ENCODE results near the gene AHRR.

AHRR gene

DNA sequence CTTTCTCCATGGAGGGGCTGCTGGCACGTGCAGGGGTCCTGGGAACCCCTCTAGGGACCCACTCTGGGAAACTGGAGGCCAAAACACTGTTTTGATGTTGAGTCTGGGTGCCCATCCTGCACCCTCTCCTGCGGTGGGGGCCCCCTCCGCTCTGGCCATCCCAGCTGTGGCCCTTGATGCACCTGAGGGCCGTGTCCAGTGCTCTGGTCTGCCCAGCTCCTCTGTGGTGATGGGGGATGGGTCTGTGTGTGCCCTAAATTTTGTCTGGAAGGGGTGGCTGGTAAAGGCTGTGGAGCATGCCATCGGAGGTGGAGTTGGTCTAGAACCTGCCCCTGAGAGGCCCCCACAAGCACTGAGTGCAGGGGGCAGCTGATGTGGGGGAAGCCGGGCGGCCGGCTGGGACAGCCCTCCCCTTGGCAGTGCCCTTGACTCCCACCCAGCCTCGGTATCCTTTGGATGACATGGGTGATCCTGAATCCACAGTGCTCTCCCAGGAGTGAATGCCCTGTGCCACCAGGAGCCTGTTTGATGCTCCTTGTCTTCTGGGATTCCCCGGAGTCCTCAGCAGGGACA is 26.3 kb downstream of the AHRR start:
- no peak for DNase-seq

DNA sequence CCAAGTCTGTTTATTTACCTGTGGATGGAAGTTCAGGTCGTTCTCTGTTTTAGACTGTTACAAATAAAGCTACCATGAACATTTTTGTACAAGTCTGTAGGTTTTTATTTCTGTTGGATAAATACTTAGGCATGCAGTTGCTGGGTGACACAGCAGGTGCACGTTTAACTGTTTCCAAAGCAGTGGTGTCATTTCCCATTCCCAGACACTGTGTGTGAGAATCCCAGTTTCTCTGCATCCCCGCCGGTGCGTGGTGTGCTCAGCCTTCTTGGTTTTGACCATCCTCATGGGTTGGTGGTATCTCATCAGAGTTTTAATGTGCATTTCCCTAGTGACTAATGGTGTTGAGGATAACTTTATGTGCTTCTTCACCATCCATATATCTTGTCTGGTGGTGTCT is 27.2 kb downstream of the AHRR start:
- no peak for DNase-seq

DNA sequence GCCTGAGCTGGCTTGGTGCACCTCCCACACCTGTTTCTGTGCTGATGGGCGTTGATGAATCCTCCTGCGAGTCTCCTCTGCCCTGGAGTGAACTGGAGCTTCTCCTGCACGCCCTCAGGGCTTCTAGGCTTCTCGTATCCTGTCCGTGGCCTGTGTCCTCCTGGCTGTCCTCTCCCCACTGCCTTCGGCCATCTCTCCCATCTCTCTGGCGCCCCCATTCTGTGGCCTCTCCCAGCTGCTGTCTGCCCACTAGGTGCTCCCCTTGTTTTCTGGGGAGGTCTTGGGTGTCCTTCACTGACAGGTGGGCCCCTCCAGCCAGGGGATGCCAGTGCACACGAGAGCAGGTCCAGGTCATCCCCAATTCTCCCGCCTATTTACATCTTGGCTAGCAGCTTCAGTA is 28.8 kb downstream of the AHRR start:
- DNase-seq, result no peak

DNA sequence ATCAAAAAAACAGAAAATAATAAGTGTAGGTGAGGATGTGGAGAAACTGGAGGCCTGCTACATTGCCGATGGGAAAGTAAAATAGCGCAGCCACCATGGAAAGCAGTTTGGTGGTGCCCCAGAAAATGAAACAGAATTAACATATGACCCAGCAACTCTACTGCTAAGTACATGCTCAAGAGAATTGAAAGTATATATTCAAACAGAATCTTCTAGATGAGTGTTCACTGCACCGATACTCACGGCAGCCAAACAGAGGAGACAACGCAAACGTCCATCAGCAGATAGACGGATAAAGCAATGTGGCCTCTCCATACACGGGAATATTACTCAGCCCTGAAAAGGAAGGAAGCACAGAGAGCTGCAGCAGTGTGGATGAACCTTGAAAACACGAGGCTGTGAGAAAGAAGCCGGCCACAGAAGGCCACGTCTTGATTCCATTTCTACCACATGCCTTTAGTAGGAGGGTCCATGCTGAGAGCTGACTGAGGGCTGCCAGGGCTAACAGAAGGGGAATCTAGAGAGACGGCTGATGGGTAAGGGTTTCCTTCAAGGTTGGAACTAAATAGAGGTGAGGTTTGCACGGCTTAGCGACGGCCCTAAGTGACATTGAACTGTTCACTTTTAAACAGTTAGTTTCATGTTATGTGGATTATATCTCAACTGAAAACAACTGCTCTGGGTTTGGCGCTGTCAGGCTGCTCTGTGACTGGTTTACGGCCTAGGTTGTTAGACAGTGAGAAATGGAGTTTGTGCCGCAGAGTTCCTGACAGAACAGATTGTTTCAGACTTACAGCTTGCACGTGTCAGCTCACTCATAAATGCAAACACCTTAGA is 29.8 kb downstream of the AHRR start:
- no peak for DNase-seq

DNA sequence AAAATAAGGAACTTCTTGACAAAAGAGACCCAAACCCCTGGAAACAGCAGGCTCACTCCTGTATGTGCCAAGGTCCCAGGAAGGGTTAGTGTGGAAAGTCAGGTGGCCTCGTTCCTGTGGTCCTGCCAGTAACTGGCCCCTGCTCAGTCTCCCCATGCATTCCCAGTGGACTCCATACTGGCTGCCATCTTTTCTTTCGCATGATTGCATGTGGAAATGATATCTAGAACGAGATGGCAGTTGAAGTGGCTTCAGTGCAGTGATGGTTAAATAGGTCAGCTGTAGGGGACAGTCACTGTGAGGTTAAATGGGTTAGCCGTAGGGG is 30.4 kb downstream of the AHRR start:
- DNase-seq, result no peak

DNA sequence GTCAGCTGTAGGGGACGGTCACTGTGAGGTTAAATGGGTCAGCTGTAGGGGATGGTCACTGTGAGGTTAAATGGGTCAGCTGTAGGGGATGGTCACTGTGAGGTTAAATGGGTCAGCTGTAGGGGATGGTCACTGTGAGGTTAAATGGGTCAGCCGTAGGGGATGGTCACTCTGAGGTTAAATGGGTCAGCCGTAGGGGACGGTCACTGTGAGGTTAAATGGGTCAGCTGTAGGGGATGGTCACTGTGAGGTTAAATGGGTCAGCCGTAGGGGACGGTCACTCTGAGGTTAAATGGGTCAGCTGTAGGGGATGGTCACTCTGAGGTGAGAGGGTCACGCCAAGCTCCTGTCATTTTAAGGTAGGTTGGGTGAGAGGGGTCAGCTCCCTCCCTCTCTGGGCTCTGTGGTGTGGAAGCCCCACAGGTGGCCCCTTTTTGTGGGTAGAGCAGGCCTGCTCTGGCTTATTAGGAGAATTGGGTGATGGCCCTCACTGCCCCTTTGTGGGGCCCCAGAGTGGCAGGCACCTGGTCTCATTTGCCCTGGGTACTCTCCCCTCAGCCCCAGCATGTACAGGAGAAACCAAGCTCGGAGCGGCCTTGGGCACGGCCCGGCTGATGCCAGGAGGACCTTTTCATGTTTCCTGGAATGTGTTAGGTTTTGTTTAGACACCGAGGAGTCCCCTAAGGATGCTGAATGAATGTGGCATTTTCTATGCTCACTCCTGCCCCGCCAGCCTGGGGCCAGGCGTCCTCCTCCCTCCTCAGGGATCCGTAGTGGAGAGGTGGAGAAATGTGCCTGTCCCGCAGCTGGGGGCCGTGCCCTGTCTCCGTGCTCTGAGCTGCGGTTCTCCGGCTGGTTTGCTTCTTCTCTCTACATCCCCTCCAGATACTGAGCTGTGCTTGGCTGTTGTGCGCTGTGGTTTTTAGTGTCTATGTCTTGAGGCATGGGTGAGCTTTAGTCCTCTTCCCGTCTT is 31.4 kb downstream of the AHRR start:
- DNase-seq, result no peak

DNA sequence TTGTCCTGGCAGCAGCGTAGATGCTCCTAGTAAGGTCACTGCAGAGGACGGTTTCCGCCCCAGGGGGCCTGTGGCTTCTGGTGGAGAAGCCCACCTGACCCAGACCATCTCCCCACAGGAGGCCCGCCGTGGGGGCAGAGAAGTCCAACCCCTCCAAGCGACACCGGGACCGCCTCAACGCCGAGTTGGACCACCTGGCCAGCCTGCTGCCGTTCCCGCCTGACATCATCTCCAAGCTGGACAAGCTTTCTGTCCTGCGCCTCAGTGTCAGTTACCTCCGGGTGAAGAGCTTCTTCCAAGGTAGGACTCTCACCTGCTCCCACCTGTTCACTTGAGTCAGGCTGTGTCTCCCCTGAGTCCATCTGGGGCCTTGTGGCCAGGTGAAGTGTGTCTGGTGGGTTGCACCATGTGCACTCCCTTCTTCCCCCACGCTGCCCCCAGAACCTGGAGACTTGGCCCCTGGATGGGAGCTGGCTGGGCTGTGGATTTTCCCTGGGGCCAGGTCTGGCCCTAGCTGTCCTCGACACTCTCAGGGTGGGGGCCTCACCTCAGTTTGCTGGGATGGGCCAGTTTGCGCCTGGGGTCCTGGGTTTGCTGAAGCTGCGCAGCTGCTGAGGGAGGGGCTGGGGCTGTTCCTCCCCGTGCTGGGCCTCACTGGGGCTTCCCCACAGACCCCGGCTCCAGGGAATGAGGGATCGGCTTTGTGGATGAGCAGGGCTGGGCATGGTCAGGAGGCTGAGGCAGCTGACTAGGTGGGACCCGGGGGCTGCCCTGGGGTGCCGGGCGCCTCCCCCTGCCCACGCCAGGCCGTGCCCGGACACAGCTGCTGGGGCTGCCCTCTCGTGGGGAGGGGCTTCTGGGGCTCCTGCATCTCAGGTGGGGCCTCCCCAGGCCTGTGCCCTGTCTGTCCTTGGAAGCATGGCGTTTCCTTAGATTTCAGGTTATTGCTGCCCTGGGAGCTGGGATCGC is 32.4 kb downstream of the AHRR start:
- DNase-seq, result no peak

DNA sequence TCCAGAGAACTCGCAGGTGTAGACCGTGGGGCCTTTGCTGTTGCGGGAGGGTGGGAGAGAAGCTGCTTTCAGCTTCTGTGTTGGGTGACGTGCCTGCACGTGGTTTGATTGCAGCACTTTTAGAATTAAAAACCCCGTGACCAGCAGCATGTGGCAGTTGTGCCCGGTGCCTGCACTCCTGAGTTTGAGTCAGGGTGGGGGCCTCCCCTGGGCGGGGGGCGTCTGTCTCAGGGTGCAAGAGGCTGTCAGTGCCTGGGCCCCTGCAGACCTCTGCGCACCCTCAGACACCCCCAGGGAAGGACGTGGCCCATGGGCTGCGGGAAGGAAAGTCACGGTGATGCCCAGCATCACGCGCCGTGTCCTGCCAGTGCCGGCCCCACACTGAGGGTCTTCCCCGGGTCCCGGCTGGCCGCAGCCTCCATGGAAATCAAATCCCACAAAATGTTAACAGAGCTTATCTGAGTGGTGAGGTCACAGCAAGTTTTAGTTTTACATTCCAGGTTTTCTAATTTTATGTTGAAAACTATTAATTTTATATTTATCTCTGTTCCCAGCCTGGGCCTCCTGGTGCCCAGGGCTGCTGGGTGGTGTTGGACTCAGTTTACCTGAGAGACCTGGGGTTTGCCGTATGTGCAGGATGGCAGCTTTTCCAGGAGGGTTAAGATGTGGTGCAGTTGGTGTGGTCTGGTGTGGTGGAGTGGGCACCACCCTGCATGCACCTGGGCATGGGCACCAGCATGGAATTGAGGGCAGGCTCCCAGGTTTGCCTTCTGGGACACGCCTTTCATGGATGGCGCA is 33.3 kb downstream of the AHRR start:
- no peak for DNase-seq

DNA sequence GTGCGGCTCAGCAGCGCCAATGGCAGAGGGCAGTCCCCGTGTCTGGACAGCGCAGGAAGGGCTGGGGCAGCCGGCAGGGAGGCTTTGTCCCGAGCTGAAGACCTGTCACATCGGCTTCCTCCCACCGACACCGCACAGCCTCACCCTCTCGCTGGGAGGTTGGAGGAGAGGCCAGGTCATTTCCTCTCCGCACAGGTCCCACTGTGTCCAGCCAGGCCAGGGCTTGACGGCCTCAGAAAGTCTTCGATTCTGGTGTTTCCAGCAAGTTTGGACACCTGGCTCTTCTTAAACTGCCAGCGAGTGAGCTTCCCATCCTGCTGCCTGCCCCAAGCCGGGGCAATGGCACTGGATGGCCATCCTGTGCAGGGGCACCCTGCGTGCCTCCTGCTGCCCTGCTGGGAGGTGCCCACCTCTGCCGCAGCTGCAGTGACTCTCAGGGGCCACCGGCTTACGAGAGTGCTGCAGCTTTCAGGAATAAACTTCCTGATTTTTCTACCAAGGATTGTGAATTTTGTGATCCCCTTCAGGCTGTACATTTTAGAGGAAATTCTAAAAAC is 33.9 kb downstream of the AHRR start:
- no peak for DNase-seq

DNA sequence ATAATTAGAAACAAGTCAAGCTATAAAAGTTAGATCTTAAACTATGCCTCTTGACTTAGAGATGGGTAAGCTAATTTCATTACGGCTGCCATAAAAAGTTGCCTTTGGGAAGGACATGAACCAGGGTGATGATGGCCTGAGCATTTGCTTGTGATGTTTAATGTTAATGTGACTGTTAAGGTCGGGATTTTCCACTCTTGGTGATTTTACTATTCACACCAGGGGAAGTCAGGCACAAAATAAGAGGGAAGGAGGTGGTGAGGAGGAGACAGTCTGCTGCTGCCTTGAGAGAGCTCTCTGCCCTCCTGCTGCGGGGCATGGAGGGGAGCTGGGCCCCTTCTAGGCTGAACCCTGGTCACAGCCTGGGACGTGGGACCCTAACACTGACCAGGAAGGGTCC is 34.4 kb downstream of the AHRR start:
- no peak for DNase-seq

DNA sequence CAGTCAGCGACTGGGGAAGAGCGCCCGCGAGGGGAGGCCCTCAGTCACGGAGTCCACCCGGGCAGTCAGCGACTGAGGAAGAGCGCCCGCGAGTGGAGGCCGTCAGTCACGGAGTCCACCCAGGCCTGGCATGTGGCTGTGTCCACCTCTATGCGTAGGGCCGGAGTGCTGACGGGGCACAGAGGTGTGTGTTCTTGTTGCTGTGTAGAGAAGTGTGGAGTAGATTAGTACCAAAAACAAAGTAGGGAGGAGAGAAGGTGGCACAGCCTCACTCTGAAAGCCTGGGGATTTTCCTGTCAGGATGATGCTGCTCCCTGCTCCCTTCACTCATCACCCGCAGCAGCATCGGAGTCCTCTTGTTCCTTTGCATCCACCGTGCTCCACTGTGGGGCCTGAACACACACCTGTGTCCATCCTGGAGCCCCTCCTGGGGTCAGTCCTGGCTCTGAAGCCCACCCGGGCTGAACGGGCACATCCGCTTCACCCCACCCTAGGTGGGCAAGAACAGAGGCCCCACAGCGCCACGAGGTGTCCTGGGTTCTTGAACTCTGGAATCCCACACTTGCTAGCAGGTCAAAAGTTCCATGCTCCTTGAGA is 37.9 kb downstream of the AHRR start:
- no peak for DNase-seq

DNA sequence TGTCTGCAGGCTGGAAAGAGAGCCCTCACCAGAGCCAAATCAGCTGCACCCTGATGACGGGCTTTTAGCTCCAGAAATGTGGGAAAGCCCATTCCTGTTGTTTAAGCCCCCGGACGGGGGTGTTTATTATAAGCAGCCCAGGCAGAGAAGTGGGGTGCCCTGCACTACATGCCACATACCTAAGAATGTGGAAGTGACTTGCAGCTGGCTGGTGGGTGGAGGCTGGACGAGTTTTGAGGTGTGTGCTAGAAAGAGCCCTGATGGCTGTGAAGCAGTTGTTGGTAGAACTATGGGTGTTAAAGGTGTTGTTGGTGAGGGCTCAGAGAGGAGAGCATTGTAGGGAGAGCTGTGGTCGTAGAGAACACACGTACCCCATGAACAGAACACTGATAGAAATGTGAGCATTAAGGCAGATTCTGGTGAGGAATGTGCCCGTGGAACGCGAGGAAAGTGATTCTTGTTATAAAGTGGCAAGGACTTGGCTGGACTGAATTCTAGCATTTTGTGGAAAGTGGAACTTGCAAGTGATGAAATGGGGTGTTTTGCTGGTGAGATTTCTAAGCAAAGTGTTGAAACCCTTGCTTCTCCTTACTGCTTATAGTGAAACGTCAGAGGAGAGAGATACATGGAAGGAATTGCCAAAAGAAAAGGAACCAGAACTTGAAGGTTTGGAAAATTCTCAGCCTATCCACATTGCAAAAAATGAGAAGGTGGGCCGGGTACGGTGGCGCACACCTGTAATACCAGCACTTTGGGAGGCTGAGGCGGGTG is 38.9 kb downstream of the AHRR start:
- no peak for DNase-seq

DNA sequence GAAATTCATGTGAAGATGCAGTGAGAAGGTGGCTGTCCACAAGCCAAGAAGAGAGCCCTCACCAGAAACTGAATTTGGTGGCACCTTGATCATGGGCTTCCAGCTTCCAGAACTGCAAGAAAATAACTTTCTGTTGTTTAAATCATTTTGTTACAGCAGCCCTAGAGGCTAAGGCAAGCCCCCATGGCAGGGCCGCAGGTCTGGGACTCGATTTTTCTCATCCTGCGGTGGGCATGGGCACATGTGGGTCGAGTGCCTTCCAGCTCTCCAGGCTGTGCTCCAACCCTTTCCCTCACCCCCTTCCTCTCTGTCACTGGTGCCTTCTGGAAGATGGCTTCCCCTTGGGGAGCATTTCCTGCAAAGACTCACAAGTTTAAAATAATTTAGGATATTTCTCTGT is 40.7 kb downstream of the AHRR start:
- no peak for DNase-seq

DNA sequence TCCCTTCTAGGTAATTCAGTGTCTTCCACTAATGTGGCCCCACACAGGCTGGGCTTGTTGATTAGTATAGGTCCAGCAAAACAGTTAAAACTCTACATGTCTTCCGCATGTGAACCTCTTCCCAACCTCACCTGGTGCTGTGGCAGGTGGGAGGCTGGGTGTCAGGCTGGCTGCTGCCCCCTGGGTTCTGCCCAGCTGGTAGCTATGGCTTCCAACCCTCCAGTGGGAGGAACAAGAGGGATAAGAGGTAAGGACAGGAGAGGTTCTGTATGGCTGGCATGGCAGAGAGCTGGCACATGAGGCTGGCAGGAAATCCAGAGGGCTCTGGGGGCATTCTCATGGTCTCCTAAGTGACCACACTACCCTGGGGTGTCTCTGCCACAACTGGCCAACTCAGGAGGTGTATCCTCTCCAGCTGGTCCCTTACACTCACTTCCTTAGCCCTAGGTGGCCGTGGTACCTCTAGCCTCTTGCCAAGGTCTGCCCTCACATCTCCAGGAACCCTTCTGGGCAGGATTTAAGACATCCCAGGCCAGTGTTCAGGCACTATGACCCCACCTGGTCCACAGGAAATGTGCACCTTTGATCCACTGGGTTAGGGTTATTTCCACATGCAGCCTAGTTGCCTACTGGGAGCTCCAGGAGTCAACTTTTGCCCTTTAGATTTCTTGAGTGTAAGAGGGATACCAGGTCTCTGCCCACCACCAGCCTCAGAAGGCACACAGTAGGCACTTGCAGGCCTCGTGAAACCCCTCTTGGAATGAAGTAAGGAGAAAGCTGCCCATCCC is 41.7 kb downstream of the AHRR start:
- no peak for DNase-seq

DNA sequence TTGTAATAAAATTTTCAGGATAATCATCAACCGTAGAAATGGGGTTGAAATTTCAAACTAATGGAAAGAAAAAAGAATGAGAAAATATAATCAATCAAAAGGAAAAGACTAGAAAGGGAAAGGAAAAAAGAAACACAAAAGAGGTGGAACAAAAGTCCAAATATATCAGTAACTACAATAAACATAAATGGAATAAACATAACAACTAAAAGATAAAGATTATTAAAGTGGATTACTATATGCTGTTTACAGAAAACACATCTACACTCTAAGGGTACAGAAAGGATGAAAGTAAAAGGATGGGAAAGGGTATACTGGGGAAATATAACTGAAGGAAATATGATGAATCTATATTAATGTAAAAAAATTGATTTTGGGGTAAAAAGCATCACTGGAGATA is 43.0 kb downstream of the AHRR start:
- no peak for DNase-seq

DNA sequence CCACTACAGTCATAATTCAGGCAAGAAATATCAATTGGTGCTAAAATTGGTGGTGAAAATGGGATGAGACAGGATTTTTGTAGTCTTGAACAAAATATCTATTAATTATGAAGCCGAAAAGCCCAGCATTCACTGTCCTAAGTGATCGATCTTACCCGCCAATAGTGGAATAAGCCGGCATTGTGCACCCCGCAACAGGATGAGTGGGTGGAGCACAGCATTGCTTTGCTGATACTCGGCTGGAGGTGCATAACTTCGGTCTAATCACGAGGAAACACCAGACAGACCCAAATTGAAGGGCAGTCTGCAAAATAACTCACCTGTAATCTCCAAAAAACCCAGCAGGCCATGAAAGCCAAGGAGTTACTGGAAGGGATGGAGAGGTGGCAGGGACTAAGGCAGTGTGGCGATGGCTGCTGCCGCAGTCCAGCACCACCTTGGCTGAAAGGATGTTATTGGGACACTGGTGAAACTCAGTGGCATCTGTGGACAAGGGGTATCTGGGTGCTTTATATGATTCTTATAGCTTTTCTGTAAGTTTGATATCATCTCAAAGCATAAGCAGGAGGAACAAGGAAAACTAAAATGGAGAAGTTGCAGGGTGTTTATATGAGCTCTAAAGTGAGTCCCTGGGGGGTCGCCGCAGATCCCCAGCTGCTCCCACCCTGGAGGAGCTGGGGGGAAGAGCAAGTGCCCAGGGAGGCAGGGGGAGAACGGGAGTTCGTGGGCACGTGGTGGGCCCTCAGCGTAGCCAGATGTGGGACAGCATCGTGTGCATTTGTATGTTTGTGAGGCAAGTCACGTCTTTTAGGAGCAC is 45.2 kb downstream of the AHRR start:
- DNase-seq, result no peak

DNA sequence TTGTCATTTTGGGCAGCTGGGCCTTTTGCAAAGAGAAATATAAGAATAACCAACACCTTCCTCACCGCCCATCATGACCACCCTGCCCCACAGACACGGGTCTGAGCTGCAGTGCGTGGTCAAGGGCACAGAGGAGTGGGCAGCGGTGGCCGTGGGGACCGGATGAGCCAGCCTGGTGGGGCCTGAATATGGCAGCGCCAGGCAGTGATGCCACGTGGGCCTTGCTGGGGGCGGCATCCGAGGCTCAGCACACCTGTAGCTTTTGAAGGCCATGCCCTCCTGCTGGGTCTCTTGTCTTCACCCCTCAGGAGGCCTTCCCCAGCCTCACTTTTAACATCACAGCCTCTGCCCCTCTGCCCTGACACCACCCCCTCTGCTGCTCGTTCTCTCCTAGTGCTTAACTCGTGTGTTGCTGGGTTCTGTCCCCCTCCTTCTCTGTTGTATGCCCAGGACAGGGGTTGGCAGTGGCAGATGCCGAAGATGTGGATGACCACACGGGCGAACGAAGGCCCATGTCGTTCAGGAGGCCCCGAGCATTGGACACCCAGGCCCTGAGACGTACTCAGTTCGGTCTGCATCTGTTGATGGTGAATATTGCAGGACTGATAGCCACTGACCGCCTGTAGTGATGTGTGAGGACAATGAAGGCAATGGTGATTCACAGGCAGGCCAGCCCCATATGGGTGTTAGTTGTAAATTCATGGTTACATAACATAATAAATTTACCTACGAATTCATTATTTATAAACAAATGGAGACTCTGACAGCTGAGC is 46.0 kb downstream of the AHRR start:
- no peak for DNase-seq

Measured in NCI-H510A (cell line).